GM18870 (cell line): ENCODE data around the gene IL22RA2.

Experiments used
- ATAC-seq: cut with Tn5 transposase; IDR thresholded peaks from one replicate; pipeline ENCODE4 v1.9.1; 2021; ENCODE audit warnings: moderate library complexity; ENCODE audit not compliant: unreplicated experiment

Gene IL22RA2

DNA sequence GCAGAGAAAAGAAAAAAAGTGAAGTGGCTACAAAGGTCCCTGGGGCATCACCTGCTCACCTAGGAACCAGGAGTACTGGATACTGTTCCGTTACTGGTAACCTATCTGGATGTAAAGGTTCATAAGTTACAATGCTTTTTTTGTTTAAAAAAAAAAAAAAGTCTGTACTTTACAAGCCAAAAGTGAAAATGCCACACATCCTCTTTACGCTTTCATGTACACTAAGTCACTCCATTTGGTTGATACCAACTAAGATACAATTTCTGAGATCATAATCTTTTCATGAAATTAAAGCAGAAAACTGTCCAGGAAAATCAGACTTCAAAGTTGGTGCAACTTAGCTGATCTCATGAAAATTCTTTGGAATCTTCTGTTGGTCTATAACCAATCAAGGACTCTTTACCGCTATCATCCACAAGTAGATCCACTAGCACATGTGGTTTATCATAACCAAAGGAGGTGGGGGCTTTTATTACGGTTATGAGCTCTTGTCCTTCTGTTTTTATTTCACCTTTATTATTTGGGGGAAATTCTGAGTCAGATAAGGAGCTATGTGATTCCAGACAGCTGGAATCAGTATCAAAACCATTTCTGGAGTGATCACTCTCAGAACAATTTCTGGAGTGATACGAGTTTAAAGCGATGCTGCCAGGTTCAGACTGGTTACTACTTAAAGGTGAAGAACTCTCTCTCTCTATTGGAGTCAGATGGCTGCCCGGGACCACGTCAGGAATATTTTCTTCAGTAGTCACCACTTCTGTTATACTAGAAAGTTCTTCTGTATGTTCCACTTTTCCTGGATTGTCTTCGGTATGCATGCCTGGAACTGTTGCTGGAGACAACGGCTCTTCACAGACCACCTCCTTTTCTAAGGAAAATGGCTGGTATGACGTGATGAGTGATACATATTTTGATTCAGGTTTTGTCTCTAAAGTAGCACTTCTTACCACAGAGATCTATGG lies 24.5 kb upstream of the IL22RA2 start:
- ATAC-seq, result no peak

DNA sequence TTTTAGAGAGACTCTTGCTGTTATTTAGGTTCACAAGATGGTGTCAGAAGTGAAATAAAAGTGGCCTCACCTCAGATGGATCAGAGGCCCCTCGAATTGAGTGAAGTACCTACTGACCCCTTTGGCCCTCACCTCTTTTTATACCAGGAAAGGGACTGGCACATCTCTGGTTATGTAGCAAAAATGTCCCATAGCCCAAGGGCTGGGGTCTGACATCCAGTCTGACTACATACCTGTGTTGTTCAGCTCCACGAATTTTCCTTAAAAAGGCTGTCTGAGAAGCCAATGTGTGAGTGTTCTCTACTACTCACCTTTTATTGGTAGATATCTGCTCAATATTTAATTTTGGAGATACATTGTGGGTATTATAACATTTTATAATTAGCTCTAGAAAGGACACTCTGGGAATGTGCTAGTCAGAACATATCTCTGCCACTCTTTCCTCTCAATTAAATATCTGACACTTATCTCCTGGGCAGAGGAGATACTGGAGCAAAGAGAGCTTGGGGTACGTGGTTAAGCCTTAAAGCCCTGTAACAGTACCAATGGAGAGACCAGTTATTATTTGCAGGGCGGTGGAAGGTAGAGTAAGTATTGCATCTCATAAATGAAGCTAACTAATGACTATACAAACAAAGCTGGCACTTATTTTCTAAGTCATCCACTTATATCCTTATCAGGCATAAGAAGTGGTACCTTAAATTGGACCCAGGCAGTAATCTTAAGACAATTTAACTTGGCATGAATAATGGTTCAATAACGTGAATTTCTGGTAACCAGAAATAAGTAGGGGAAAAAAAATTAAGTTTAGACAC lies 20.0 kb upstream of the IL22RA2 start:
- ATAC-seq, result no peak

DNA sequence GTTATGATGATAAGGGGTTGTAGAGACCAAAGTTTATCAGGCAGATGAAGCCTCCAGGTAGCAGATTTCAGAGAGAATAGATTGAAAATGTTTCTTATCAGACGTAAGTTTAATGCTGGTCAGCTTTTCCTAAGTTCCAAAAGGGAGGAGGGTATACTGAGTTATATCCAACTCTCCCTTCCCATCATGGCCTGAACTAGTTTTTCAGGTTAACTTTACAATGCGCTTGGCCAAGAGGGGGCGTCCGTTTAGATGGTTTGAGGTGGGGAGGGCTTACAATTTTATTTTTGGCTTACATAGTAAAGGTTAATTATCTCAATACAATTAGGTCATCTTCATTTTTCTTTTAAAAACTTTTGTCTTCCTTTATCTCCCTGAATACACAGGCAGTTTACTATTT lies 19.4 kb upstream of the IL22RA2 start:
- no peak for ATAC-seq

DNA sequence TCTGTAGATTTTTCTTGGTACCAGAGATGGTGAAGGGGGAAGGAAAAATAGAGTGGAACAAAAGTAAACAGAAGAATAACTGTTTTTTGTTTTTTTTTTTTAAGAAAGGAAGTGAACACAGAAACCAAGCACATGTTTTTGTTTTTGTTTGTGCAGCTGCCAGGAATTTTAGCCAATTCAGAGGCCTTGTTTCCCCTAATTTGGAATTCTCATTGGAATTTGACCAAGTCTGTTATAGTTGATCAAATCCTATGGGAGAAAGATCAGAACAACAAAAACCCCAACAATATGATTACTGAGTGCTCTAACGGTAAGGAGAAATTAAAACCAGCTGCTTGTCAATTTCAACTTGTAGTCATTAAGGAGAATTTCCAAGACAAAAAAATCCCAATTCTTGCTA lies 18.2 kb upstream of the IL22RA2 start:
- ATAC-seq, result no peak

DNA sequence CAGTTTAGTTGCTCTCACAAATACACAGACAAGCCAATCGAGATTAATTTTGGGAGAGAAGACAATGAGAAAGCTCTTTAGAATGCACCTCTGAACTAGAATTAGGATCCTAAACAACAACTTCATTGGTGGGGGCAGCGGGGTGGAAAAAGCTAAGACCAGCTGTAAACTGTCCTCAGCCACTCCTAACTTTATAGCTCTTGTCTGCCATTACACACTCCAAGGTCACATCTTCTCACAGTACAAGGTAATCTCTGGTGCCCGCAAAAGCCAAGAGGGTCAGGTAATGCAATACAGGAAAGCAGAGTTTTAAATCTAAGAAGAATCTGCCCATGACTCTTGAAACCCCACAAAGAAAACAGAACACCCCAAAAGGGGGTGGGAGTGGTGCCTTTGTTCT lies 17.8 kb upstream of the IL22RA2 start:
- ATAC-seq, result no peak

DNA sequence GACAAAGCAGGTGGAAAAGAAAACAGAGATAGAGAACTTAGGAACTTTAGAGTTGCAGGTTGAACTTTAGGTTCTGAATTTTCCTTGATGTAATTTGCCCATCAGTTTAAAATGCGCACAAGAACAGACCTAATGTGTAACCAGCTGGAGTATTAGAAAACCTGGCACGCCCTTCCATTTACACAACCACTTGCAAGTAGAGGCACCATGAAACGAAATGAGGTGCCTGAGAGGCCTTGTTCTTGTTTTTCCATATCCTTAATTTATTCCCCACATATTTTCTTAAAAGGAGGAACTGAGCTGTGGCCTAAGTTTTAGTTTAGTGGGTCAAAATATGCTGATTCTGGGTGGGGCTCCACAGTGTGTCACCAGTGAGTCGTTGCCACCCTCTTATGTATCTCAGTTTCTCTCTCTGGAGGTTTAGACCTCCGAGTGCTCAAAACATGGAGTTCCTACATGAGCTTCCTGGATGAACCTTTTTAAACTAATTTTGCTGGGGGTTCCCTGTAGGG lies 17.2 kb upstream of the IL22RA2 start:
- no peak for ATAC-seq

DNA sequence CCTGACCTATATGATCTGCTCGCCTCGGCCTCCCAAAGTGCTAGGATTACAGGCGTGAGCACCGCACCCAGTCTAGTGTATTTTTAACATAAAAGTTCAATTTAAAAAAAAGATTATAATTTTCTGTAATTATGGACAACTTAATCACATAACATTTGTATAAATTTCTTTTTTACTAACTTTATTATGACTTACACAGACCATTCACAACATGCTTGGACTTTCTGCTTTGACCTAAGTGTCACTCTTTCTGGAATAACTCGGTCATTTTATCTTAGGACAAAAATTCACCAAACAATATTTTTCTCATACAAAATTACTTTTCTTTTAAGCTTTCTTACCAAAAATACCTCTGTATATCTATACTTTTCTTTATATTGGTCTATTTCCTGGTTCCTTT lies 15.4 kb upstream of the IL22RA2 start:
- ATAC-seq, result no peak

DNA sequence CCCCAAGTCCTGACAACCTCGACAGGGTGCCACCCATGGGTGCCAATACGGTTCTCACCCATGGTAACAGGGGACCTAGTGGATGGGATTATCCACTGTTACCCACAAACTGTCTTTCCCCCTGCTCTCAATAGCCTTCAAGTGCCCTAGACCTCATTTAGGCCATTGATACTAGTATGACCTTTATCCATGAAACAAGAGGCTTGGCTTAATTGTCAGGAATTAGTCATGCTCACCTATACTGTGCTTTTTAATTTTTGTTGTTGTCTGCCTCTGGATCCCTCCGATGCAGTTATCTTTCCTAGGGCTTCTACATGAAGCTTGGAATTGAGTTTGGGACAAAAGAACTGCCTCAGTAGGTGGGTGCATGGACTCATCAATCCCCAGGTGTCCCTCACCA lies 11.8 kb upstream of the IL22RA2 start:
- no peak for ATAC-seq

DNA sequence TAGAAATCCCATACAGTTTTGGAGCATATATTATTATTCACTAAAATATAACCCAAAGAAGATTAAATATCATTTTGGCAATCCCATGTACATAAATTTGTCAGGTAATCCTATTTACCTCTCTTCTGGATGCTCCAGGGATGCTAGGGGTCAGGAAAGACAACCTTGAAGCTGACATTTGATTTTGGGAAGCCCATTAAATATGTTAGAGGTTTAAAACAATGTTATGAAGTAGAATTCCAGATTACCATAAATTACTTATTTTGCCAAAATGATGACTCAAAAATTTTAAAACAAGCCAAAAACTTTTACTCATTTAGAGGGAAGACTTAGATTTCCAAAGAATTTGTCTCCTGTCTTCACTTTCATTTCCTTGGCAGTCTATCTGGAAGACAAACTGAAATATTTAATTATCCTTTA lies 9.2 kb upstream of the IL22RA2 start:
- no peak for ATAC-seq

DNA sequence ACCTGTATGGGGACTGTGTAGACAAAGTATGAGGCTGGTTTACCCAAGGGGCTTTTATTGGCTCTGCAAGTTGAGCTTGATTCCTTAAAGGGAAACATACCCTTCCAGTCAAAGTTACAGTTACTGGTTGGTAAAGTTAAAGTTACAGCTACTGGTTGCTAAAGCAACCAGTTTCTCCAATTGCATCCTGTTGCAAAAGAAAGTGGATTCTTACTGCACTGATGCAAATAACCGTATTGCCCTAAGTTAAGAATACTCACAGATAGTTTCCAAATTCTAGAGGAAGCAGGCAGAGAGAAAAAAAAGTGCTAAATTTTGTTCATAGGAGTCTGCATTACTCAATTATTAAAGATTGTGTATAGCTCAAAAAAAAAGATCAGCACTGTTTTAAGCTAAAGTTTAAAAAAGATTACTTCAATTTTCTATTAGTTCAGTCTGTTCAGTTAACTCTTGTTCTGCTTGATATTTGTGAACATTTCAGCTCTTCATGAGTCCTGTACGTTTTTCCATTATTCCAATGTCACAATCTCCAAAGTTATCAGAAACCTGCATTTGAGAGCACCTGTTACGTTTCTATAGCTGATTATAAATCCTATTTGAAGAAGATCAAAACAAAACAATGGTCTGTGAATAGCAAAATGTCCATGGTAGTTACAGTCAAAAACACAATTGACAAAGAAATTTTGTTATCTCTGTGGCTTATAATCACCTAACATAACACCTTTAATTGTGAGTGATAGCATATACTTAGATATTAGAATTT lies 8.6 kb upstream of the IL22RA2 start:
- no peak for ATAC-seq

DNA sequence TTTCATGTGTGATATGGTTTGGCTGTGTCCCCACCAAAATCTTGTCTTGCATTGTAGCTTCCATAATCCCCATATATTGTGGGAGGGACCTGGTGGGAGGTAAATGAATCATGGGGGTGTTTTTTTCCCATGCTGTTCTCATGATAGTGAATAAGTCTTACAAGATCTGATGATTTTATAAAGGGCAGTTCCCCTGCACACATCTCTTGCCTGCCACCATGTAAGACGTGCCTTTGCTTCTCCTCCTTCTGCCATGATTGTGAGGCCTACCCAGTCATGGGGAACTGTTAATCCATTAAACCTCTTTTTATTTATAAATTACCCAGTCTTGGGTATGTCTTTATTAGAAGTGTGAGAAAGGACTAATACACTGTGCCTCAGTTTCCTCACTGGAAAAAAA lies 4.2 kb upstream of the IL22RA2 start:
- no peak for ATAC-seq

DNA sequence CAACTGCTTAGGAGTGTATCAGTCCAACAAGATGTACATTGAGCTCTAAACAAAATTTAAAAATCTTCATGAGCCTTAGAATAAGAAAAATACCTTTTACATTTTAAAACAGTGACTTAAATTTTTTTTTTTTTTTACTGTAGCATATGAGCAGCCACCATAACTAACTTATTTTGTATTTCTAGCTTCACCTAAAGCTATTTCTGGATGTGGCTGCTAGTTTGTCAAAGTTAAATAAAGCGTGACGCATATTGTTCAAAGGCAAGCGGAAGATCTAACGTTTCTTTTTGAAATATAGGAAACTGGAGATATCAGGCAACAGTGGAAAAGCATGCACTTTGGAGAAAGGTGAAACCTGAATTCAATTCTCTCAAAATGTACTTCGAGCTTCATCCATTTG lies 3.3 kb upstream of the IL22RA2 start:
- ATAC-seq, result no peak

DNA sequence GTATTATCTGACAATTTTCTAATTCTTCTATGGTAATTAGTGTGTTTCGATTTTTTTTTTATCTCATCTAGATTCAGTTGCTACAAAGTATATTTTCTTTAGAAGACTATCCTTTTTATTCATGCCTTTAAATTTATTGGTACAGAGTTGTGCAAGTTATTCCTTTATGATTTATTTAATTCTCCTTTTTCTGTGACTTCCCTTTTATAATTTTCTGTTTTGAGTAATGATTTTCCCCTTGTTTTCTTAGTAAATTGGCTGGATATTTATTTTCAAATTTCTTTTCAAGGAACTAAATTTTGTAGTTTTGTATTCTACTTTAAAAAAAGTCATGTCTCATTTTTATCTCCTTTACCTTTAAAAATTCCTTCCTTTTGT lies 2.4 kb upstream of the IL22RA2 start:
- ATAC-seq, result no peak

DNA sequence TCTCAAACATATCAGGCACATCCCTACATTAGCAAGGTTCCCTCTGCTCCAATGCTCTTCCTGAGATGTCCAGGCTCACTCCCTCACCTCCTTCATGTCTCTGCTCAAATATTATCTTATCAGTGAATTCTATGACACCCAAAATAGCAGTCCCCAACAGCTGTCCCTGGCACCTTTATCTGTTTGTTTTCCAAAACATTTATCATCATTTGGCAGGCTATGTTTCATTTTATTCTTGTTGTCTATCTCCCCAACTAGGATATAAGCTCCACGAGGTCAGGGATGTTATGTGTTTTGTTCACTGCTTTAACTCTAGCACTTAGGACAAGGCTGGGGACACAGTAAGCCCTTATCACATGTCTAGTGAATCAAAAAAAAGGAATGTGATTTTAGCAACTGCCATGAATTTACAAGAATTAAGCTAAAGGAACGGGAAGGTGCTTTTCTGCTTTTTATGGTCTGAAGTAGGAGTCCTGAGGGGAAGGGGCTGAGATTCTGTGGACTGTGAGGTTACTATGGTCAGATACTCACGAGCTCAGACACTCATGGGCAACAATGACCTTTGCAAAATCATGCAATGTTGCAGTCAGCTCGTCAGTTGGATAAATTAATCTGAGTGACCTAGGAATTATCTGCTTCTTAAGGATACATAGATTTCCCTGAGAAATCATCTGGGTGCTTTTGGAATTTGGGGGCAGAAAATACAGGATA lies 1.9 kb upstream of the IL22RA2 start:
- no peak for ATAC-seq

DNA sequence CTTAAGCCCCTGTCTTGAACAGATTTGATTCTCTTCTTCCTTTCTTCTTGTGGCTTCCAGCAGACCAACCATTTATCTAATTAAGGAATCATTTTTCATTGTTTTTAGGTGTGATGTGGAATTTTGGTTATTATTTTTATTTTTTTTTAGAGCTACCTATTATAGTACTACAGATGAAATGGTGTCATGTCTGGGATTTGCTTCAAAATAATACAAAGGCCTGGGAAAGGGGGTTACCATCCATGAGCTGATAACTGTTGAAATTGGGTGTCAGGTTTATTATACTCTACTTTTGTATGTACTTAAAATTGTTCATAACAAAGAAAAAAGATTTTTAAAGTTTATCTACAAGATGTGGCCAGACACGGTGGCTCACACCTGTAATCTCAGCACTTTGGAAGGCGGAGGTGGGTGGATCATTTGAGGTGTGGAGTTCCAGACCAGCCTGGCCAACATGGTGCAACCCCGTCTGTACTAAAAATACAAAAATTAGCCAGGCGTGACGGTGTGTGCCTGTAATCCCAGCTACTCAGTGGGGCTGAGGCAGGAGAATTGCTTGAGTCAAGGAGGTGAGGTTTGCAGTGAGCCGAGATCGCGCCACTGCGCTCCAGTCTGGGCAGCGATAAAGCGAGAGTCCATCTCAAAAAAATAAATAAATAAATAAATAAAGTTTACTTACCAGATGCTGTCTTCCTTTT lies 561 bp downstream of the IL22RA2 start:
- ATAC-seq, result no peak

DNA sequence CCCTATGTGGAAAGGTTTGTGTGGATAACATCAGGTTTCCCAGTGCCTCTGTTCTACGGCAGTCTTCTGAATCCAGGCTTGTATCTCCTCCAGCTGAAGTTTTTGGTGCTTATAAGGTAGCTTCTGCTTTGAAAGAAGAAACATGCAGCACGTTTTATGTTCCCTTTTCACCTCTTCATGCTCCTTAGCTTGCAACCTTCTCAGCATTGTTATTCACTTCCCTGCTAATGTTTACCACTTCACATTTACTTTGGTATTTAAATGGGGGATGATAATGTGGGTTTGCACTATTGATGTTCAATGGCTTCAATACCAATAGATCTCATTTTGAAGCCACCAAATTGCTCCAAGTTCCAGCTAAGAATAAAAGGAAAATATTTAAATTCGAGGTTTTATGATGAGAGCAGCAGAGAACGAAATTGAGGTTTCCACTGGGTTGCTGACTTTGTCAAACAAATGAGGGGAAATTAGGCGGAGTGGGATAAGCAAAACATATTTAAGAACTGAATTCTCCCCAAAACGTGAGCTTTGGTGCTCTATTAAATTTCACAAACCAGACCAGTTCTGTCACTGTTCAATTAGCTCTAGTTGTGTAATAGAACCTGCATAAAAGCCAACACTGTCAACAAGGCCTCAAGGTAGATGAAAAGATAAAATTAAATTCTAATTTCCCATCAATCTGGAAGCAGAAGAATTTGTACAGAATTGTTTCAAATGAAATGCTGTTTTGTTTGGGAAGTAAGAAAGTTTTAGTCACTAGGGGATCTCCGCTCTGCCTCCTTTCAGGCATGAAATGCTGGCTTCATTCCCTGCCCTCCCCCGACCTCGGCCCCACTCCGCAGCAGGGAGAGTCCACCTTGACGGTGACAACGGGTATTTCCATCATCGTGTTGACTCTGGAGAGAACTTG lies 1.4 kb downstream of the IL22RA2 start:
- ATAC-seq, result no peak

DNA sequence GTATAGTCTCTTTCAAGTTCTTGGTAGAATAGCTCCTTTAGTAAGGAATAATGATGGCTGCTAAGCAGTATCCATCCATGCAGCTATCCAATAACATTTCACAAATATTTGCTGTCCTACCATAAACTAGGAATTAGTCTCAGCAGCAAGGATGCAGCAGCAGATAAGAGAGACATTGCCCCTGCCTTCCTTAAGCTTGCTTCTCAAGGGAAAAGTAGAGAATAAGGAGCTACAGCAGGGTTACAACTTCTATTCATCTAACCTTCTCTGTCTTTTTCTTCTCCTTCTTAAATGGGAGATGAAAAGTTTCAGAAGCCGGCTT lies 2.4 kb downstream of the IL22RA2 start:
- no peak for ATAC-seq

DNA sequence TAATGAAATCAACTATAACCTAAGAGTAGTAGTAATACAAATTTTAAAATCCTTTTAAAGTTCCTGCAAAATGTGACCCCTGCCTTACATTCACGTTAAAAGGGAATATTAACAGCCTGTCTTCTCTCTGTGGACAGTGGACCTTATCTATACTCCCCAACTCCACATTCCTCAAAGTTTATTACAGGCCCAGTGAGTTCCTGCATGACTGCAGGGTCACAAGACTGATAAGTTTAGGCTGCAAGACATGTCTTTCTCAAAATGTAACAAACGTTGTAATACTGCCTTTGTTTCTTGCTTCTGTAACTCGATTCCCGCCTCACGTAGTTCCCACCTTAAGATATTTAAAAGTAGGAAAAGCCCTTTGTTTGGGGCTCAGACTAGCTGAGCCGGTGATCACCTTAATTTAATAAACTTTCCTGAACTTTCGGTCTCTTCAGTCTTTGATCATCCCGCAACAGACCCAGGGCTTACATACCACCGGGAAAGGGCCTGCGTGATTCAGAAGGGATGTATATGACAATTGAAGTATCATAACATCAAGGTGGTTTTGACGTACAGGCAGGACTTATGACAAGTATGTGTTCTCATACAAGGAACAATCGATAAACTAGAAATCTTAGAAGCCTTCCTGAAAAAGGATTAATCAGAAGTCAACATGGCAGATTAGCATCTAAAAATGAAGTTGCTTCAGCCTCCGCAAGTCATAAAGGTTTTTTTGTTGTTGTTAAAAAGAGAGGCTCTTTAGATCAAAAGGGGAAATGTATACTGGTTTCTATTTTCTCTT lies 3.0 kb downstream of the IL22RA2 start:
- no peak for ATAC-seq
